Measurements from ENCODE around the gene JUNB. TPM values are rescaled to one million over a fixed set of nuclear protein-coding genes. Genes with fewer than 3 reads are reported as not detected.
A peak's percentile ranks its signal among the peaks of the same experiment; 100 is the strongest.

Gene JUNB
- total RNA-seq, 1 experiment from 2014 or later: 34.8 TPM

GRCh38 chr19:12833738-12834565 lies 42.7 kb downstream of the JUNB start:
- H3K4me1 ChIP-seq: no peaks in the 10 kb centered on the region
- H3K36me3 ChIP-seq: no peaks in the 10 kb centered on the region
- H3K27me3 ChIP-seq: peaks cover 25% of the 10 kb centered on the region
- peak overlapping the region; percentile 71 for H3K4me3 ChIP-seq
- H3K27ac ChIP-seq: no peak overlapping the region
- no peaks in the 10 kb centered on the region for H3K9me3 ChIP-seq (replicated peaks)
- DNase-seq: peak; percentile 66 to 75

GRCh38 chr19:12834566-12834943 lies 43.3 kb downstream of the JUNB start, which contains the start of gene RTBDN:
Gene RTBDN, minus strand, starts transcription at chr19:12834579. Its CDS starts 4,600 bp downstream, at chr19:12829979.
- peaks cover 29% of the 10 kb centered on the region for H3K27me3 ChIP-seq
- no peak for DNase-seq
- H3K4me1 ChIP-seq: no peaks in the 10 kb centered on the region

GRCh38 chr19:12834976-12835757 lies 43.9 kb downstream of the JUNB start:
- H3K27ac ChIP-seq: no peak overlapping the region
- peak; percentile 50 to 64 for DNase-seq
- H3K4me3 ChIP-seq: no peak overlapping the region
- H3K27me3 ChIP-seq: peaks cover 30% of the 10 kb centered on the region
- H3K4me1 ChIP-seq: no peaks in the 10 kb centered on the region
- H3K9me3 ChIP-seq (replicated peaks): no peaks in the 10 kb centered on the region
- no peaks in the 10 kb centered on the region for H3K36me3 ChIP-seq

More at GRCh38 chr19:12834566-12834943, 43.3 kb downstream of the JUNB start, which contains the start of gene RTBDN:
- peak within 1 kb of the TSS; percentile 71 for H3K4me3 ChIP-seq
- no peaks in the 10 kb centered on the region for H3K9me3 ChIP-seq (replicated peaks)
- no peaks in the 10 kb centered on the region for H3K36me3 ChIP-seq
- no peak within 1 kb of the TSS for H3K27ac ChIP-seq

DNA sequence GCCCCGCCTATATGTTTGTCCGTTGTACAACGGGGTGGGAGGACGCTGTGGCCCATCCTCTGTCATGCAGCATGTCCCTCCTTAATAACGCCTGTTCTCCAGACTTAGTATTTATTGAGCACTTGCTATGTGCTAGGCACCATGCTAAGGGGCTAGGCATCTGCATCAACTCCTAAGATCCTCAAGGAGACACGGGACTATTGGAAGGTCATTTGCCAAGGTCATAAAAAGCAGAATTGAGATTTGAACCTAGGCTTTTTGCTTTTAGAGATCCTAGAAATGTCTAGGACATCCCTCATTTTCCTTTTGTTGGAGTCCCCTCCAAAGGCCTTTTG lies 45.2 kb downstream of the JUNB start:
- Histone ChIP-seq H3K4me1 (no peaks in the 10 kb centered on the region), H3K9me3 (replicated peaks) (no peaks in the 10 kb centered on the region), H3K27ac (no peak overlapping the region)

DNA sequence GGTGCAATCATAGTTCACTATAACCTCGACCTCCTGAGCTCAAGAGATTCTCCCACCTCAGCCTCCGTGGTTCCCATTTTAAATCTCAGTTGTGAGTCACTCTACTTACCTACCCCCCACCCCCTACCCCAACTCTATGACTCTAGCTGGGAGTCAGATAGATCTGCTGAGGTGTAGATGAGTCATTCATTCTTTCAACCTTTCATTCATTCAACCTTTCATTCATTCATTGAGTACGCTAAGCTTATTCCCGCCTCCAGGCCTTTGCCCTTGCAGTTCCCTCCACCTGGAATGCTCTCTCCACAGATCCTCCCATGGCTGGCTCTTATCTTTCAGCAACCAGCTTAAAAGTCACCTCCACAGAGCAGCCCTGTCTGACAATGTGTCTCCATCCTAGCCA lies 45.9 kb downstream of the JUNB start:
- H3K27me3 ChIP-seq: peaks cover 30% of the 10 kb centered on the region
- H3K27ac ChIP-seq: no peak overlapping the region
- H3K36me3 ChIP-seq: no peaks in the 10 kb centered on the region
- no peaks in the 10 kb centered on the region for H3K4me1 ChIP-seq
- no peaks in the 10 kb centered on the region for H3K9me3 ChIP-seq (replicated peaks)
- no peak overlapping the region for H3K4me3 ChIP-seq
- no peak for DNase-seq

More for the DNA sequence above, 45.2 kb downstream of the JUNB start:
- Histone ChIP-seq H3K36me3 (no peaks in the 10 kb centered on the region), H3K4me3 (no peak overlapping the region), H3K27me3 (peaks cover 30% of the 10 kb centered on the region)
- no peak for DNase-seq

DNA sequence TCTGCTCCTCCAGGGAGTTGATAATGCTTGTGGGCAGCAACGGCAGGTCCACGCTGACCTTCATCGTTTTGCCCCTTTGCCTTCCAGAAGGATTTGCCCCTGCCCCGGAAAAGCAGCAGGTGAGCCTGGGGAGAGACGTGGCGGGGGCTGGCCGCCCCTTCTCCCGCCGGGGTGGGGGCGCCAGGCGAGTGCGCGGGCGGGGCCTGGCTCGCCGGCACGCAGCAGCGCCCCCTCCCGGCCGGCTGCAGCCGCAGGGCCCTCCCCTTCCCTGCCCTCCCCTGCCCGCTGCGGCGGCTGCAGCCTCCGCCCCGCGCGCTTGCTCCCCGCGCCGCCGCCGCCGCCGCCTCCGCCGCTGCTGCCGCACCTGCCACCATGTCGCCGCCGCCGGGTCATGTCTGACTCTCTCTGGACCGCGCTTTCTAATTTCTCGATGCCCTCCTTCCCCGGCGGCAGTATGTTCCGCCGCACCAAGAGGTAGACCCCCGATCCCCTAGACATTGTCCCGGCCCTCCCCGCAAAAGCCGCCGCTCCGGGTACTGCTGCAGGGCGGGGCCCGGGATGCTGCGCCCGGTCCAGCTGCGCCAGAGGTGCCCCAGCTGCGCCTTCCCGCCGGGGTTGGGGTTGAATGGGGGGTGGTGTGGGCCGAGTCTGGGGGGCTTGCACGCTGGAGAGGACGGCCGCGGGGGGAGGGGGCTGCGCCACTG lies 47.0 kb downstream of the JUNB start, which contains the start of gene MAST1:
Gene MAST1, plus strand, starts transcription at position 334 of the 704 bp plus-strand sequence. Its CDS starts 58 bp downstream, at position 392.
- H3K4me3 ChIP-seq: peak within 1 kb of the TSS; percentile 43
- peak; percentile 54 to 74 for DNase-seq
- H3K9me3 ChIP-seq (replicated peaks): no peaks in the 10 kb centered on the region
- no peak within 1 kb of the TSS for H3K27ac ChIP-seq
- H3K36me3 ChIP-seq: no peaks in the 10 kb centered on the region
- peaks cover 30% of the 10 kb centered on the region for H3K27me3 ChIP-seq
- no peaks in the 10 kb centered on the region for H3K4me1 ChIP-seq

DNA sequence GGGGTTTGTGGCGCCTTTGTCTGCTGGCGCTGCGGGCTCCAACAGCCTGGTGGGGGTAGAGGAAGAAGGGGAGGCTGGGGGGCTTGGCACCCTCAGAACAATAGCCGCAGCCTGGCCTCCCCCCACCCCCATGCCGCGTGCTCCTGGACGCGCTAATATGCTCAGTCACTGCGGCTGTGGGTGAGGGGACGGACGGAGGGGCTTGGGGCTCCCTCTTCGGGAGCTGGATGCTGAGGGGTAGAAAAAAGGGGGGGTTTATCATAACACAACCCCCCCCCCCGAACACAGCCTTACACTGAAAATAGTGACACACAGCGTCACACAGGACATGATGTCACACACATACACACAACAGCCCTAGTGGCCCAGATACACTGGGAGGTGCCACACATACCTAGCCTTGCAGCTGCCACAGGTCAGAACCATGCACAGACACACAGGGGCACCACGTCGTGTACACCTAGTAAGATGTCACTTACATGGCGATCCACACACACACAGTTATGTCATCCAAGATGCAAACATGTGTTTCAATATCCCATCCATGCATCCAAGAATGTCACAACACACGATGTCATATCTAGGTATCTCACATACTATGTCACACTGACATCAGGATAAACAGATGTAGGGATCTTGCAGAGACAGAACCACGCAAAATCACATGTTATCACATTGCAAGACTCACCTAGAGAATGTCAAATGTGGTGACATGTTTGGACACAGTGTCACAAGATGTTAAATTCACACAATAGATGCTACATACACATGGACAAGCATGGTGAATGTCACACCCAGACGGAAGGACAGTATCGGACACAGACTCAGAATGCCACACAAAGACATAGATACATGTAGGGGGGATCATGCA lies 47.8 kb downstream of the JUNB start:
- H3K4me3 ChIP-seq: no peak overlapping the region
- no peaks in the 10 kb centered on the region for H3K36me3 ChIP-seq
- DNase-seq: no peak
- no peaks in the 10 kb centered on the region for H3K4me1 ChIP-seq
- no peaks in the 10 kb centered on the region for H3K9me3 ChIP-seq (replicated peaks)
- peaks cover 30% of the 10 kb centered on the region for H3K27me3 ChIP-seq
- no peak overlapping the region for H3K27ac ChIP-seq

DNA sequence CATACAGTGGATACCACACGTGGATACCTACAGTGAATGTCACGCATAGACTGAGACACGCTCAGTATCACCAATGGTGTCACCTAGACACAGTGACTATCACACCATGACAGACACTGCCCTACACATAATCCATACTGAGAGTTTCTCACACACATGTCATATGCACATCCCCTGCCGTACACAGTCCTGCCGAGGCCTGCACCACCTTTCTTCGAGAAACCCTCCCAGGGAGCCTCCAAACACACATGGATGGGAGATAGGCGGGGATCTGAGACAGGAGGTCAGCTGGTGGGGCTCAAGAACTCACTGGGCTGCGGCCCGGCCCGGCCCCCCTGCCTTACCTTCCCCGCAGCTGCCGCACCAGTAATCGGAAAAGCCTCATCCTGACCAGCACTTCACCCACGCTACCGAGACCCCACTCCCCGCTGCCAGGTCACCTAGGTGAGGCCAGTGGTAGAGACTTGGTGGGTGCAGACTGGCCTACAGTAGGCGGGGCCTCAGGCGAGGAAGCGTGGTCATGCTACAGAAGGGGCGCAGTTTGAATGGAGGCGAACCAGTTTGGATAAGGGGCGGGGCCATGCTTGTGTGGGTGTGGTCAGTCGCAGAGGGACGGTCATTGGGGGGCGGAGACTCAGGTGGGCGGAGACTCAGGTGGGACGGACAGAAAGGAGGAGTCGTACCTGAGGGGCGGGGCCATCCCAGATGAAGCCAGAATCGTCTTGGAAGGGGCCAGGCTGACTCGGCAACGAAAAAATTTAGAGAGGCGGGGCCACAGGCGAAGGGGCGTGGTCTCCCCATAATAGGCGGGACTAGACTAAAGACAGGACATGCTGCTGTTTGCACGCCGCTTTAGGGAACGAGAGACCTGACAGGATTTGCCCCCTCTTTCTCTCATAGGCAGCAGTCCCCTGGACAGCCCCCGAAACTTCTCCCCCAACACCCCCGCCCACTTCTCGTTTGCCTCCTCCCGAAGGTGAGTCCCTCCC lies 49.1 kb downstream of the JUNB start:
- Histone ChIP-seq H3K27ac (no peak overlapping the region), H3K4me1 (no peaks in the 10 kb centered on the region), H3K36me3 (no peaks in the 10 kb centered on the region), H3K27me3 (peaks cover 18% of the 10 kb centered on the region), H3K9me3 (replicated peaks) (no peaks in the 10 kb centered on the region), H3K4me3 (no peak overlapping the region)
- DNase-seq: peak; percentile 73 to 75

- H3K9me3 ChIP-seq (replicated peaks): no peaks in the 10 kb centered on the region
- H3K4me3 ChIP-seq: no peak overlapping the region
- H3K36me3 ChIP-seq: no peaks in the 10 kb centered on the region
- H3K27ac ChIP-seq: no peak overlapping the region
- no peaks in the 10 kb centered on the region for H3K4me1 ChIP-seq
- peak; percentile 49 to 52 for DNase-seq
- H3K27me3 ChIP-seq: peaks cover 11% of the 10 kb centered on the region; the same call in 1 of the 2 replicates
Measured at GRCh38 chr19:12841094-12841493, 49.8 kb downstream of the JUNB start.

GRCh38 chr19:12842511-12842910 lies 51.2 kb downstream of the JUNB start:
- no peak for DNase-seq
- no peaks in the 10 kb centered on the region for H3K36me3 ChIP-seq
- H3K27ac ChIP-seq: no peak overlapping the region
- no peak overlapping the region for H3K4me3 ChIP-seq
- peaks cover 10% of the 10 kb centered on the region; the same call in 1 of the 2 replicates for H3K27me3 ChIP-seq
- no peaks in the 10 kb centered on the region for H3K9me3 ChIP-seq (replicated peaks)
- H3K4me1 ChIP-seq: no peaks in the 10 kb centered on the region
